ENCODE data around the gene KLK2.

DNA sequence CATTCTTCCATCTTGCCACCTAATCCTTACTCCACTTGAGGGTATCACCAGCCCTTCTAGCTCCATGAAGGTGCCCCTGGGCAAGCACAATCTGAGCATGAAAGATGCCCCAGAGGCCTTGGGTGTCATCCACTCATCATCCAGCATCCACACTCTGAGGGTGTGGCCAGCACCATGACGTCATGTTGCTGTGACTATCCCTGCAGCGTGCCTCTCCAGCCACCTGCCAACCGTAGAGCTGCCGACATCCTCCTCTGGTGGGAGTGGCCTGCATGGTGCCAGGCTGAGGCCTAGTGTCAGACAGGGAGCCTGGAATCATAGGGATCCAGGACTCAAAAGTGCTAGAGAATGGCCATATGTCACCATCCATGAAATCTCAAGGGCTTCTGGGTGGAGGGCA lies 21.6 kb upstream of the KLK2 start:
- TF ChIP-seq ESRRG (CRISPR knock-in tag; IDR thresholded peaks at IDR 0.05): no peak
- TF ChIP-seq, protein P1, sequence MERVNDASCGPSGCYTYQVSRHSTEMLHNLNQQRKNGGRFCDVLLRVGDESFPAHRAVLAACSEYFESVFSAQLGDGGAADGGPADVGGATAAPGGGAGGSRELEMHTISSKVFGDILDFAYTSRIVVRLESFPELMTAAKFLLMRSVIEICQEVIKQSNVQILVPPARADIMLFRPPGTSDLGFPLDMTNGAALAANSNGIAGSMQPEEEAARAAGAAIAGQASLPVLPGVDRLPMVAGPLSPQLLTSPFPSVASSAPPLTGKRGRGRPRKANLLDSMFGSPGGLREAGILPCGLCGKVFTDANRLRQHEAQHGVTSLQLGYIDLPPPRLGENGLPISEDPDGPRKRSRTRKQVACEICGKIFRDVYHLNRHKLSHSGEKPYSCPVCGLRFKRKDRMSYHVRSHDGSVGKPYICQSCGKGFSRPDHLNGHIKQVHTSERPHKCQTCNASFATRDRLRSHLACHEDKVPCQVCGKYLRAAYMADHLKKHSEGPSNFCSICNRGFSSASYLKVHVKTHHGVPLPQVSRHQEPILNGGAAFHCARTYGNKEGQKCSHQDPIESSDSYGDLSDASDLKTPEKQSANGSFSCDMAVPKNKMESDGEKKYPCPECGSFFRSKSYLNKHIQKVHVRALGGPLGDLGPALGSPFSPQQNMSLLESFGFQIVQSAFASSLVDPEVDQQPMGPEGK (CRISPR knock-in tag; IDR thresholded peaks at IDR 0.05; ENCODE audit: borderline replicate concordance): no peak
- no peak for TF ChIP-seq ARNTL (CRISPR knock-in tag; IDR thresholded peaks at IDR 0.05; ENCODE audit: borderline replicate concordance, low read depth)
- TF ChIP-seq, protein P2, sequence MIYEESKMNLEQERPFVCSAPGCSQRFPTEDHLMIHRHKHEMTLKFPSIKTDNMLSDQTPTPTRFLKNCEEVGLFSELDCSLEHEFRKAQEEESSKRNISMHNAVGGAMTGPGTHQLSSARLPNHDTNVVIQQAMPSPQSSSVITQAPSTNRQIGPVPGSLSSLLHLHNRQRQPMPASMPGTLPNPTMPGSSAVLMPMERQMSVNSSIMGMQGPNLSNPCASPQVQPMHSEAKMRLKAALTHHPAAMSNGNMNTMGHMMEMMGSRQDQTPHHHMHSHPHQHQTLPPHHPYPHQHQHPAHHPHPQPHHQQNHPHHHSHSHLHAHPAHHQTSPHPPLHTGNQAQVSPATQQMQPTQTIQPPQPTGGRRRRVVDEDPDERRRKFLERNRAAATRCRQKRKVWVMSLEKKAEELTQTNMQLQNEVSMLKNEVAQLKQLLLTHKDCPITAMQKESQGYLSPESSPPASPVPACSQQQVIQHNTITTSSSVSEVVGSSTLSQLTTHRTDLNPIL (CRISPR knock-in tag; IDR thresholded peaks at IDR 0.05; ENCODE audit: low read depth): no peak
- no peak for TF ChIP-seq ISL1 (CRISPR knock-in tag; IDR thresholded peaks at IDR 0.05)
- no peak for TF ChIP-seq ZFP3 (CRISPR knock-in tag; IDR thresholded peaks at IDR 0.05)

Data from SK-N-SH treated with all-trans-retinoic acid at 6 μM for 48 hours (cell line).